Measurements from ENCODE around the gene STX18. TPM values are rescaled to one million over a fixed set of nuclear protein-coding genes. Genes with fewer than 3 reads are reported as not detected.
A peak's percentile ranks its signal among the peaks of the same experiment; 100 is the strongest.

The STX18 gene
- total and polyA plus RNA-seq, 2 donors from 2014 or later: 37.2 to 66.8 TPM

DNA sequence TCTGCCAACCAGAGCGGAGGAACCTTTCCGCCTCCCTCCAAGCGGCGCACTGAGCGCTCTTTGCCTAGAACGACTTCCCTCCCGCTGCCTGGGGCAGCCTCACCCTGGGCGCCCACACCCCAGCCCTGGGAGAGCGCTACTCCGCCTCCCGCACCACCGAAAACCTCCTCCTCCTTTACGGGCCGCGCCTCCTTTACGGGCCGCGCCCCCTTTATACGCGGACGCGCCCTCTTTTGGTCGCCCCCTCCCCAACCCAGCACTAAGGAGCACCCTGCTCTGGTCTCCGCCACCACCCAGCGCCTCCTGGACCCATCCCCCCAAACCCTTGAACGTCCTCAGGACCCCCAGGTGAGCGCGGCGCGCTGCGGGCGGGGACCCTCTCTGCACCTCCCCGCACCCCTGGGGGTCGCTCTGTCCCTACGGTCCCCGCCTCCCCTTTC lies 155.5 kb downstream of the STX18 start:
- no peaks in the 10 kb centered on the region for H3K9me3 ChIP-seq (ENCODE audit: control insufficient read depth in 2 of 3, insufficient read depth in 1 of 3, low read length in 3 of 3)
- peaks cover 0 to 3% (median 0%) of the 10 kb centered on the region in 3 donors for H3K4me1 ChIP-seq (ENCODE audit: control insufficient read depth in 2 of 3, insufficient read depth in 2 of 3, low read depth in 1 of 3, low read length in 3 of 3)
- DNase-seq (peak in 4 of 5 donors; percentile 38 to 76 (median 54)), FAIRE-seq (no peak)
- H3K4me3 ChIP-seq (ENCODE audit: low read length in 3 of 3): peak overlapping the region in 1 of 3 donors; percentile 35
- no peak overlapping the region for H3K27ac ChIP-seq (ENCODE audit: low read depth in 2 of 2, low read length in 2 of 2)
- no peak overlapping the region for H3K9ac ChIP-seq (ENCODE audit: low read length in 3 of 3)
- H3K36me3 ChIP-seq (ENCODE audit: control insufficient read depth in 2 of 3, insufficient read depth in 3 of 3, low read length in 3 of 3): no peaks in the 10 kb centered on the region
- H3K27me3 ChIP-seq (ENCODE audit: control insufficient read depth, insufficient read depth, low read length): peaks cover 16% of the 10 kb centered on the region
- TF ChIP-seq, protein P1, sequence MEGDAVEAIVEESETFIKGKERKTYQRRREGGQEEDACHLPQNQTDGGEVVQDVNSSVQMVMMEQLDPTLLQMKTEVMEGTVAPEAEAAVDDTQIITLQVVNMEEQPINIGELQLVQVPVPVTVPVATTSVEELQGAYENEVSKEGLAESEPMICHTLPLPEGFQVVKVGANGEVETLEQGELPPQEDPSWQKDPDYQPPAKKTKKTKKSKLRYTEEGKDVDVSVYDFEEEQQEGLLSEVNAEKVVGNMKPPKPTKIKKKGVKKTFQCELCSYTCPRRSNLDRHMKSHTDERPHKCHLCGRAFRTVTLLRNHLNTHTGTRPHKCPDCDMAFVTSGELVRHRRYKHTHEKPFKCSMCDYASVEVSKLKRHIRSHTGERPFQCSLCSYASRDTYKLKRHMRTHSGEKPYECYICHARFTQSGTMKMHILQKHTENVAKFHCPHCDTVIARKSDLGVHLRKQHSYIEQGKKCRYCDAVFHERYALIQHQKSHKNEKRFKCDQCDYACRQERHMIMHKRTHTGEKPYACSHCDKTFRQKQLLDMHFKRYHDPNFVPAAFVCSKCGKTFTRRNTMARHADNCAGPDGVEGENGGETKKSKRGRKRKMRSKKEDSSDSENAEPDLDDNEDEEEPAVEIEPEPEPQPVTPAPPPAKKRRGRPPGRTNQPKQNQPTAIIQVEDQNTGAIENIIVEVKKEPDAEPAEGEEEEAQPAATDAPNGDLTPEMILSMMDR (IDR thresholded peaks at IDR 0.05; ENCODE audit: borderline replicate concordance, extremely low read depth, insufficient read depth): no peak
- intact Hi-C loops (cut with DNase I): no loop called here

DNA sequence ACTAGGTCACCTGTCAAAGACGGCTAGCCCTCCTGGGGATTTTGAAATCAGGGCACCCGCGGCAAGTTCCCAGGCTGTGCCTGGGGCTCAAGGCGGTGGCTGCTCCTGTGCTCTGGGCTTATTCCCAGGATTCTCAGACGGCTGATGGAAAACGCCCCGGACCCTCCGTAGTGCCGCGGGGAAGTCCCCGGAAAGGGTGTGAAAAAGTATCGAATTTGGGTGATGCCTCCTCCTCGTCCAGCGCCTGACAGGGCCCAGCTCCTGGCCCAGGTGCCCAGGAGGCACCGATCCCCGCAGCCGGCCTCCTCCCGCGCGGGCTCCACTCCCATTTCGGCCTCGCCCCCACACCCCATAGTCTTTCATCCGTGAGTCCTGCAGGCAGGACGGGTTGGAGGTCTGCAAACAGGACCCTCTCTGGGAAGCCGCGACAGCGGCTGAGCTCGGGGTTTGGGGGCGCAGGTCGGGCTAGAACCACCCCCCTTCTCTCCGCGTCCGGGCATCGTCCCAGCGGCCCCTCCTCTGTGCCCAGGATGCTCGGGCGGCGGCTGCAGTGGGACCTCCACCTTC lies 156.0 kb downstream of the STX18 start:
- no peaks in the 10 kb centered on the region for H3K36me3 ChIP-seq (ENCODE audit: control insufficient read depth in 2 of 3, insufficient read depth in 3 of 3, low read length in 3 of 3)
- H3K27ac ChIP-seq (ENCODE audit: low read depth in 2 of 2, low read length in 2 of 2): no peak overlapping the region
- TF ChIP-seq, protein P1 (IDR thresholded peaks at IDR 0.05; ENCODE audit: borderline replicate concordance, extremely low read depth, insufficient read depth): no peak
- peaks cover 16% of the 10 kb centered on the region for H3K27me3 ChIP-seq (ENCODE audit: control insufficient read depth, insufficient read depth, low read length)
- H3K9ac ChIP-seq (ENCODE audit: low read length in 3 of 3): no peak overlapping the region
- no peak overlapping the region for H3K4me3 ChIP-seq (ENCODE audit: low read length in 3 of 3)
- DNase-seq: peak in 1 of 5 donors; percentile 61
- peaks cover 0 to 3% (median 0%) of the 10 kb centered on the region in 3 donors for H3K4me1 ChIP-seq (ENCODE audit: control insufficient read depth in 2 of 3, insufficient read depth in 2 of 3, low read depth in 1 of 3, low read length in 3 of 3)
- intact Hi-C loops (cut with DNase I): no loop called here
- FAIRE-seq: no peak
- no peaks in the 10 kb centered on the region for H3K9me3 ChIP-seq (ENCODE audit: control insufficient read depth in 2 of 3, insufficient read depth in 1 of 3, low read length in 3 of 3)

DNA sequence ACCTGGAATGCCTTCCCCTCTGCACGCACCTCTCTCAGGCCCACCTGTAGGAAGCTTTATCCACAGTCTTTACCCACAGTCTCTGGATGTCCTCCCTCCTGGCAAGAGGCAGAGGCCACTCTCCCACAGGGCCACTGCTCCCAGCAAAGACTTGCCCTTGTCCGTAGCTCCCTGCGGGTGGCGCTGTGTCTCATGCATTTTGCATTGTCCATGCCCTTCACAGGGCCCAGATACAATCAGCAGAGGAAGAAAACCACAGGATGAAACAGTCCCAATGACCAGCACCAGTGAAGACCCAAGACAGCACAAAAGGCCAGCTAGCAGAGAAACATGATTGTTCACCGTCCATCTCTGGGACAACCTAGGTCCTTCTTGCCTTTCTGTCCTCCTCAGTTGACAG lies 157.0 kb downstream of the STX18 start:
- Histone ChIP-seq H3K4me1 (ENCODE audit: control insufficient read depth in 2 of 3, insufficient read depth in 2 of 3, low read depth in 1 of 3, low read length in 3 of 3) (peaks cover 0 to 3% (median 0%) of the 10 kb centered on the region in 3 donors), H3K27ac (ENCODE audit: low read depth in 2 of 2, low read length in 2 of 2) (no peak overlapping the region), H3K36me3 (ENCODE audit: control insufficient read depth in 2 of 3, insufficient read depth in 3 of 3, low read length in 3 of 3) (no peaks in the 10 kb centered on the region), H3K9ac (ENCODE audit: low read length in 3 of 3) (no peak overlapping the region), H3K4me3 (ENCODE audit: low read length in 3 of 3) (no peak overlapping the region), H3K9me3 (ENCODE audit: control insufficient read depth in 2 of 3, insufficient read depth in 1 of 3, low read length in 3 of 3) (no peaks in the 10 kb centered on the region), H3K27me3 (ENCODE audit: control insufficient read depth, insufficient read depth, low read length) (peaks cover 16% of the 10 kb centered on the region)
- DNase-seq: peak in 1 of 5 donors; percentile 21
- TF ChIP-seq, protein P1 (IDR thresholded peaks at IDR 0.05; ENCODE audit: borderline replicate concordance, extremely low read depth, insufficient read depth): peak; percentile 21
- intact Hi-C loops (cut with DNase I): no loop called here
- no peak for FAIRE-seq
